Measurements from ENCODE around the gene UBR2. TPM values are rescaled to one million over a fixed set of nuclear protein-coding genes. Genes with fewer than 3 reads are reported as not detected.

The UBR2 gene
- total and polyA plus RNA-seq, 2 of the 13 experiments (the other 11 are each of a cell fraction or from before 2014, with no cell fraction given), result 17.6 to 29.3 TPM

DNA sequence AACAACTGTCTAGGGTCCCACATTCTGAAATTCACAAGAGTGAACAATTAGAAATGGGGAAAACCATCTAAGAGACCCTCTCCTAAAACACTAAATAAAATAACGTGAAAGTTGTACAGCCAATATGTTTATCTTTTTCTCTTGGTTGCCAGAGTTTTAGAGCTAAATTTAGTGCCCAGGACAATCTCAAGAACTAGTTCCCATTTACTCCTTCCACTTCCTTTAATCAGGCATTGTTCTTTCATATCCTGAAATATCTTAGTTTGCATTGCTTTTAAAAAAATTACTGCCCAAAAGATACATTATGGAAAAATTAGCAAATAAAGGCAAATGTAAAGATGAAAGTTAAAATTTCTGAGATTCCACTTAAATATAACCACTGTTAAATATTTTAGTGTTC lies 33.1 kb upstream of the UBR2 start:
- no peak overlapping the region for H3K9ac ChIP-seq (ENCODE audit: insufficient read depth, low read depth, low read length)
- in situ Hi-C loops (cut with HindIII; ENCODE audit: extremely low pct_ligation_motif_present, low pct_unique_long_range_greater_than_20kb) (no loop called here), intact Hi-C loops (cut with micrococcal nuclease; ENCODE audit: unreplicated experiment) (loop anchor here (5.0 kb wide), 1 partner anchor 223 kb away; no protein-coding TSS in a partner anchor)
- ATAC-seq (no peak), FAIRE-seq (no peak), DNase-seq (ENCODE audit: low spot score) (no peak)
- H3K9me3 ChIP-seq (ENCODE audit: low read length), result no peaks in the 10 kb centered on the region
- no peak overlapping the region for H3K4me2 ChIP-seq (ENCODE audit: low read depth, low read length)
- no peaks in the 10 kb centered on the region for H4K20me1 ChIP-seq (ENCODE audit: insufficient read depth, low read length)
- no peaks in the 10 kb centered on the region for H3K27me3 ChIP-seq (ENCODE audit: control insufficient read depth in 1 of 2, insufficient read depth in 2 of 2, low read length in 2 of 2)
- no peak overlapping the region for H3K27ac ChIP-seq (ENCODE audit: extremely low read length, insufficient read depth, low read length)
- no peaks in the 10 kb centered on the region for H3K36me3 ChIP-seq (replicated peaks in 1 of 2; ENCODE audit: control insufficient read depth in 1 of 2, insufficient read depth in 2 of 2, low read length in 2 of 2)
- CTCF ChIA-PET (ENCODE audit: low intra/inter-chr PET ratio, low total read pairs), result no interaction called here
- no peaks in the 10 kb centered on the region for H3K79me2 ChIP-seq (ENCODE audit: insufficient read depth, low read length)
- BruUV-seq (replicated peaks), result no TSS peak
- no peak overlapping the region for H3K4me3 ChIP-seq (replicated peaks in 1 of 3; ENCODE audit: insufficient read depth in 1 of 3, low read depth in 2 of 3, low read length in 3 of 3)
- POLR2A ChIA-PET, result no interaction called here
- no peaks in the 10 kb centered on the region for H3K4me1 ChIP-seq (ENCODE audit: insufficient read depth, low read length)
- H2AFZ ChIP-seq (ENCODE audit: low read length), result no peak overlapping the region
- WGBS (ENCODE audit: low lambda C conversion rate), result 3% methylated on average over 1 of the region's 1 CpG
- TF ChIP-seq ZSCAN22 (CRISPR knock-in tag; IDR thresholded peaks at IDR 0.05) (no peak), SMAD9 (CRISPR knock-in tag; IDR thresholded peaks at IDR 0.05) (no peak), CREBL2 (CRISPR knock-in tag; IDR thresholded peaks at IDR 0.05; ENCODE audit: borderline replicate concordance) (no peak), ZNF562 (CRISPR knock-in tag; IDR thresholded peaks at IDR 0.05; ENCODE audit: borderline replicate concordance) (no peak), TEAD2 (CRISPR knock-in tag; IDR thresholded peaks at IDR 0.05) (no peak), TOPORS (CRISPR knock-in tag; IDR thresholded peaks at IDR 0.05) (no peak), MATR3 (CRISPR knock-in tag; IDR thresholded peaks at IDR 0.05) (no peak), SAP130 (CRISPR knock-in tag; IDR thresholded peaks at IDR 0.05; ENCODE audit: low read depth) (no peak), ARHGAP35 (CRISPR knock-in tag; IDR thresholded peaks at IDR 0.05; ENCODE audit: borderline replicate concordance) (no peak), ZFP62 (CRISPR knock-in tag; IDR thresholded peaks at IDR 0.05) (no peak), KLF9 (CRISPR knock-in tag; IDR thresholded peaks at IDR 0.05; ENCODE audit: low read depth) (no peak), ZNF660 (CRISPR knock-in tag; IDR thresholded peaks at IDR 0.05; ENCODE audit: borderline replicate concordance, low read depth) (no peak), ZNF770 (CRISPR knock-in tag; IDR thresholded peaks at IDR 0.05) (no peak), ZNF329 (CRISPR knock-in tag; IDR thresholded peaks at IDR 0.05; ENCODE audit: low read depth) (no peak), TCF7 (IDR thresholded peaks at IDR 0.05; ENCODE audit: low read depth) (no peak), AFF4 (CRISPR knock-in tag; IDR thresholded peaks at IDR 0.05) (no peak), KDM3A (CRISPR knock-in tag; IDR thresholded peaks at IDR 0.05; ENCODE audit: low read depth) (no peak)
- TF ChIP-seq, protein P1, sequence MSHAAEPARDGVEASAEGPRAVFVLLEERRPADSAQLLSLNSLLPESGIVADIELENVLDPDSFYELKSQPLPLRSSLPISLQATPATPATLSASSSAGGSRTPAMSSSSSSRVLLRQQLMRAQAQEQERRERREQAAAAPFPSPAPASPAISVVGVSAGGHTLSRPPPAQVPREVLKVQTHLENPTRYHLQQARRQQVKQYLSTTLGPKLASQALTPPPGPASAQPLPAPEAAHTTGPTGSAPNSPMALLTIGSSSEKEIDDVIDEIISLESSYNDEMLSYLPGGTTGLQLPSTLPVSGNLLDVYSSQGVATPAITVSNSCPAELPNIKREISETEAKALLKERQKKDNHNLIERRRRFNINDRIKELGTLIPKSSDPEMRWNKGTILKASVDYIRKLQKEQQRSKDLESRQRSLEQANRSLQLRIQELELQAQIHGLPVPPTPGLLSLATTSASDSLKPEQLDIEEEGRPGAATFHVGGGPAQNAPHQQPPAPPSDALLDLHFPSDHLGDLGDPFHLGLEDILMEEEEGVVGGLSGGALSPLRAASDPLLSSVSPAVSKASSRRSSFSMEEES (CRISPR knock-in tag; IDR thresholded peaks at IDR 0.05), result no peak
- TF ChIP-seq, protein P2, sequence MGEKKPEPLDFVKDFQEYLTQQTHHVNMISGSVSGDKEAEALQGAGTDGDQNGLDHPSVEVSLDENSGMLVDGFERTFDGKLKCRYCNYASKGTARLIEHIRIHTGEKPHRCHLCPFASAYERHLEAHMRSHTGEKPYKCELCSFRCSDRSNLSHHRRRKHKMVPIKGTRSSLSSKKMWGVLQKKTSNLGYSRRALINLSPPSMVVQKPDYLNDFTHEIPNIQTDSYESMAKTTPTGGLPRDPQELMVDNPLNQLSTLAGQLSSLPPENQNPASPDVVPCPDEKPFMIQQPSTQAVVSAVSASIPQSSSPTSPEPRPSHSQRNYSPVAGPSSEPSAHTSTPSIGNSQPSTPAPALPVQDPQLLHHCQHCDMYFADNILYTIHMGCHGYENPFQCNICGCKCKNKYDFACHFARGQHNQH (CRISPR knock-in tag; IDR thresholded peaks at IDR 0.05), result no peak
